ENCODE data around the gene USE1.

The USE1 gene

DNA sequence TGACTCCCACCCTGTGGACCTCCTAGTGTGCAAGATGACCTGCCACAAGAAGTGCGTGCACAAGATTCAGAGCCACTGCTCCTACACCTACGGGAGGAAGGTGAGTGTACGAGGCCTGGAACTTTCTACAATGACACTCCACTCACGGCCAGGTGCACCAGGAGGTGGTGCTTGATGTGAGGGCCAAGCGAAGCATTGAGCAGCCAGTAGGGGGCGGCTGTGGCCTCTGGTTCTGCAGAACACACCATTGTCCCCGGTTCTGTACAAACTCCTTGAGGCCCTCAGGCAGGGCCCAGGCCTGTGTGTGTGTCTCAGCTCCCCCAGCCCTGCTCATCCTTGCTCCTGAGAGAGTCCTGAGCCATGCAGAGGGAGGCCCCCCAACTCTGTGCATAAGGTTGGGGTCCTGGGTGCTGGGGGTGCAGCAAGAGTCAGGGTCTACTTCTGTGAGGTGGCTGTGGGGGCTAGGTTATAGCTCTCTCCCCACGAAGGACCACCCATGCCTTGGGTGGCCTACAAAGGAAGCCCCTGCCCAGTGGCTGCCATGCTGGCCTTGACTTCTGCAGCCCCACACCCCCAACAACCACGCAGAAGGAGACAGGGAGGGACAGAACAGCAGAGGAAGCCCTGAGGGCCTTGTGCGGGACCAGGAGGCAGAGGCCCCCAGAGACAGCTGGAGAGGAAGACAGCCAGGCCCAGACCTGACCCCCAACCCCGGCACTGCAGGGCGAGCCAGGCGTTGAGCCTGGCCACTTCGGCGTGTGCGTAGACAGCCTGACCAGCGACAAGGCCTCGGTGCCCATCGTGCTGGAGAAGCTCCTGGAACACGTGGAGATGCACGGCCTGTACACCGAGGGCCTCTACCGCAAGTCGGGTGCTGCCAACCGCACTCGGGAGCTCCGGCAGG is 9.7 kb upstream of the USE1 start:
- in situ Hi-C loops (cut with MboI; ENCODE audit: low sequenced_read_pairs), result no loop called here

DNA sequence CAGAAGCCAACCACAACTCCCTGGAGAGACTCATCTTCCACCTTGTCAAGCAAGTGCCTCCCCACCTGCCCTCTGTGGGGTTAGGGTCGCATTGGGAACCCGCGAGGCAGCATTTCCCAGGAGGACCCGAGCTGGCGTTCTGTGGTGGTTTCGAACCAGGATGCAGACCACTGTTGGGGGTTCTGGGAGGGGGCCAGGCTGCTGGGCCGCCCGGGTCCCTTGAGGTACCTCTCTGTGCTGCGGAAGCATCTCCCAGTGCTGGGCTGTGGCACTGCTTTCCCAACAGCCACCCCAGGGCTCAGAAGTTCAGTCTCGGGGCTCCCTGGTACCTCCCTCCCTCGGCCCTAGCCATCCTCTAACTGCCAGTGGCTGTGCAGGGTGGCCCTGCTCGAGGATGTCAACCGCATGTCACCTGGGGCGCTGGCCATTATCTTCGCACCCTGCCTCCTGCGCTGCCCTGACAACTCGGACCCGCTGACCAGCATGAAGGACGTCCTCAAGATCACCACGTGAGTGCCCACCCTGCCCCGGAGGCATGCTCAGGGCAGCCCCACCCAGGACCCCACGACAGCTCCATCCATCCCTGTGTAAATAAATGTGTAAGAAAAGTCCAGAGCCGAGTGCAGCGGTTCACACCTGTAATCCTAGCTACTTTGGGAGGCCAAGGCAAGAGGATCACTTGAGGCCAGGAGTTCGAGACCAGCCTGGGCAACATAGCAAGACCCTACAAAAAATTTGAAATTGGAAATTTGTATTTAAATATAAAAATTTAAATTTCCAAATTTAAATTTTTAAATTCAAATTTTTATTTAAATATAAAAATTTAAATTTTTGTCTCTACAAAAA is 8.2 kb upstream of the USE1 start:
- in situ Hi-C loops (cut with MboI; ENCODE audit: low sequenced_read_pairs), result no loop called here

DNA sequence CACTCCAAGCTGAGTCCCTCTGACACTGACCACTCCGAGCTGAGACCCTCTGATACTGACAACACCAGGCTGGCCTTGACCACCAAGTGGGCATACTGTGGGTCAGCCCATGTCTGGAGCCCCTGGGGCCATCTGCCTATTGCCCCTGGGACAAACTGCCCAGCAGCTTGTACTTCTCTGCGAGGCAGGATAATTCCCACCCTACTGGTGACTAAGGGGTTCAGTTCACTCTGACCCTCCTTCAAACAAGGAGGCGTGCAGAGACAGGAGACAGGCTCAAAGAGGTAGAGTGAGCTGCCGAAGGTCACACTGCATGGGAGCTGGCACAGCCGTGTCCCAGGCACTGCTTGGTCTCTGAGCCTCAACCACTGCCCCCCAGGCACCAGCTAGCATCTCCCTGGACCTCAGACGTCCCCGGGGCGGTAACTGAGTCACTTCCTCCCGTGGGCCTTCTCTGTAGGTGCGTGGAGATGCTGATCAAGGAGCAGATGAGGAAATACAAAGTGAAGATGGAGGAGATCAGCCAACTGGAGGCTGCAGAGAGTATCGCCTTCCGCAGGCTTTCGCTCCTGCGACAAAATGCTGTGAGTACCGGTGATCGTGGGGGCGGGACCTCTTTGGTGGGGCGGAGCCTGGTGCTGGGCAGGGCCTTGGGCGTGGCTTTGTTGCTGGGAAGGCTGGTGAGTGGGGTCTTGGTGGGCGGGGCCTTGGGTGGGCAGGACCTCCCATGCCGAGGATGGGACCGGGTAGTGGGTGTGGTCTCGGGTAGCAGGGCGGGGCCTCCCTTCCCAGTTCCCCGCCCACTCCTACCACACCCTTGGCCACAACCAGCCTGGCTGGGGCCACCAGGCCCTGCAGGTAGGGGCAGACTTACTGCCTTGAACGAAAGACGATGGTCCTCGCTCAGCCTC is 5.8 kb upstream of the USE1 start:
- in situ Hi-C loops (cut with MboI; ENCODE audit: low sequenced_read_pairs), result no loop called here

DNA sequence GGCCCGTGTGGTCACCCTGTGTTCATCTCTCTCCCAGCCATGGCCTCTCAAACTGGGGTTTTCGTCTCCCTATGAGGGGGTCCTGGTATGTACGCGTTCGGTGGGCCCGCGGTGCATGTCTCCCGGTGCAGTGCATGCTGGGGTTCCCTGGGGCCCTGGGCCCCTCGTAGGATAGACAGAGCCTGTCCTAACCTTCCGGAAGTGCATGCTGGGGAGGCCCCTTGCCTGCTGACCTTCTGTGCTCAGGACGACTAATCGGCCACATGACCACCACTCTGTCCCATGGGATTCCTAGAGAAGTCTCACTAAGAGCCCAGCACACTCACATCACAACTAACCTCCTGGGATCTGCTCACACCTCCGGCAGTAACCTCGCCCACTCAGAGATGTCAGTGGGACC is 4.9 kb upstream of the USE1 start:
- in situ Hi-C loops (cut with MboI; ENCODE audit: low sequenced_read_pairs), result no loop called here

DNA sequence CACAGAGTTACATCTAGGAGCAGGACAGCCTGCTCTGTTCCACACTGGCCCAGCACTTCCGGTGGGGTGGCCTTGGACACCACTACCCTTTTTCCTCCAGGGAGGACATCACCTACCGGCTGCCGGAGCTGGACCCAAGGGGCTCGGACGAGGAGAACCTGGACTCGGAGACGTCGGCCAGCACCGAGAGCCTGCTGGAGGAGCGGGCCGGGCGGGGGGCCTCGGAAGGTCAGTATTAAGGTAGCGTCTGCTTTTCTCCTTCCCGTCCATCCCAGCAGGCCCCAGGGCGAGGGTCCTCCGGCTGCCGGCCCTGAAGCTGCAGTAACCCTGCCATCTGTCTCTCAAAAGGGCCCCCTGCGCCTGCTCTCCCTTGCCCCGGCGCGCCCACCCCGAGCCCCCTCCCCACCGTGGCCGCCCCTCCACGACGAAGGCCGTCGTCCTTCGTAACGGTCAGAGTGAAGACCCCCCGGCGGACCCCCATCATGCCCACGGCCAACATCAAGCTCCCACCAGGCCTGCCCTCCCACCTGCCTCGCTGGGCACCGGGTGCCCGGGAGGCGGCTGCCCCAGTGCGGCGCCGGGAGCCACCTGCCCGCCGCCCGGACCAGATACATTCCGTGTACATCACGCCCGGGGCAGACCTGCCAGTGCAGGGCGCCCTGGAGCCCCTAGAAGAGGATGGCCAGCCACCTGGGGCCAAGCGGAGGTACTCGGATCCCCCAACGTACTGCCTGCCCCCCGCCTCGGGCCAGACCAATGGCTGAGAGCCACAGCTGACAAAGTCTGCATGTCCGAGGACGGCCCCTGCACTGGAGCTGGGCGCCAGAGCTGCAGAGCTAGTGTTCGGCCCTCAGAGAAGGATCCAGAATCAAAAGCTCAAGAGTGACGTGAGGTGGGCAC is 3.4 kb upstream of the USE1 start:
- in situ Hi-C loops (cut with MboI; ENCODE audit: low sequenced_read_pairs), result no loop called here

DNA sequence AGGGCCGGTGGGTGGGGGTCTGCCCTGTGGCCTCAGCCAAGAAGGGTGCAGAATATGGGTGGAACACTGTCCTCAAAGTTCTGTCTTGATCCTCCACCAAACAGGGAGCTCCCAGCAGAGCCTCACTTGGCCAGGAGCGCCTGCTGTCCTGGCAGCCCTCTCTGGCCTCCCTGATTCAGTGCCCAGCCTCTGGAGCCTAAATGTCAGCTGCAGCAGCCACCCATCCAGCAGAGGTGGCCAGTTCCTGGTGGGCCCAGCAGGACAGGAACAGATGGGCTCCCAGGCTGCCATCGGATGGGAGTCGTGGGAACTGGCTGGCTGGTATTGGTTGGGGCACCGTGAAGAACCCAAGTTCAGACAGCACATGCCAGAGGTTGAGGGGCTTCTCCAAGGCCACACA is 1.8 kb upstream of the USE1 start:
- in situ Hi-C loops (cut with MboI; ENCODE audit: low sequenced_read_pairs), result no loop called here

DNA sequence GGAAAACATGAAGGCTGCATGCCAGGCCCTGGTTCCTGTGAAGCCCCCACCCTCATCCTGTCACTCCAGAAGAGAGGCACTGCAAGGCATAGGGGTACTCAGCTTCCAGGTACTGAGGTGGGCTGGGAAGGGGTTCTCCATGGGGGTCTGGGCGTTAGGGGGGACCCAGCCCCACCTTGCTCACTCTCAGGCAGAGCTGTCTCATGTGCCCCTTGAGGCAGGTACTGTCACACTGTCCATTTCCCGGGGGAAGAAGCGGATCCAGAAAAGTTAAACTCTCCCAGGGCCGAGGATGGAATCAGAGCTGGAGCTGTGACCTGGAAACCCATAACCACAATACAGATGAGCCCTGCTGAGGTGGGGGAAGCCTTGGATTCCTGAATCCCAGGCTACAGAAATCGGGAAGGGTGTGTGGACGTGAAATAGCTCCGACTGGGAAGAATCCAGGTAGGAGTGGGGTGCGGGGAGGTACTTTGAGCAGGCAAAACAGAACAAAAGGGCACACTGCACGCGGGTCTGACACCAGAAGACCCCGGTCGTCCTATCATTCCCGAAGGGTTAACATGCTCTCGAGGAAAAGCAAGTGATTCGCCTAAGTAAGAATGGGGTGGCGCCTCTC is 540 bp upstream of the USE1 start:
- in situ Hi-C loops (cut with MboI; ENCODE audit: low sequenced_read_pairs), result no loop called here

DNA sequence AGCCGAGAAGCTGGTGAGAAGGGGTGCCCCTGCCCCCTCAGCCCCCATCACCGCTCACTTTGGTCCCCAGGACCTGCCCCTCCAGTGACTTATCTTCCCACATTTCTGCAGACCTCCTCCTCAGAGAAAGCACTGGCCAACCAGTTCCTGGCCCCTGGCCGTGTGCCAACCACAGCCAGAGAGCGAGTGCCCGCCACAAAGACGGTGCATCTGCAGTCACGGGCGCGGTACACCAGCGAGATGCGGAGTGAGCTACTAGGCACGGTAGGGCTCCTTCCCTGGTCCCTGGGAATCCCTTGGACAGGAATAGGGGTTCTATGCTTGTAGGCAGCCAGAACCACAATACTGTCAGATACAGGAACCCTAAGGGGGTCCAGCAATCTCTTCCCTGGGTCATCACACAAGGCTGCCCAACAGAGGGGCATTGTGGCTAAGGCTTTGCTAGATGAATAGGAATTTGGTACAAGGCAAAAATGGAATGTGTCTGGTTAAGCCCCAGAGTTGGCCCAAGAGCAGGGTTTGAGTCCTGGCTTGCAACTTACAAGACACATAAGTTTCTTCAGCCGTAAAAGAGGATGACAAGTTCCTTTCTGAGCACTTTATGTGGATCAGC is 1.0 kb downstream of the USE1 start:
- in situ Hi-C loops (cut with MboI; ENCODE audit: low sequenced_read_pairs), result no loop called here

DNA sequence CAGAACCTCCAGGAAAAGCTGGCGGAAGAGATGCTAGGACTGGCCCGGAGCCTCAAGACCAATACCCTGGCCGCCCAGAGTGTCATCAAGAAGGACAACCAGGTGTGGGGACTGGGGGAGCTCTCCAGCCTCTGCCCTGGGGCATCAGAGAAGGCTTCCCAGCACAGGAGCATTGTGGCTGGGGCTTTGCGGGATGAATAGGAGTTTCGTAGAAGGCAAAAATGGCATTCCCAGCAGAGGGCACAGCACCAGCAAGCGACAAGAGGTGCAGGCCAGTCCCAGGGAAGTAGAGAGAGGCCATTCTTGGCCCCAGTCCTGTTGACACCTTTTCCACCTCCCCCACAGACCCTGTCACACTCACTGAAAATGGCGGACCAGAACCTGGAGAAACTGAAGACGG is 4.1 kb downstream of the USE1 start:
- in situ Hi-C loops (cut with MboI; ENCODE audit: low sequenced_read_pairs), result no loop called here

DNA sequence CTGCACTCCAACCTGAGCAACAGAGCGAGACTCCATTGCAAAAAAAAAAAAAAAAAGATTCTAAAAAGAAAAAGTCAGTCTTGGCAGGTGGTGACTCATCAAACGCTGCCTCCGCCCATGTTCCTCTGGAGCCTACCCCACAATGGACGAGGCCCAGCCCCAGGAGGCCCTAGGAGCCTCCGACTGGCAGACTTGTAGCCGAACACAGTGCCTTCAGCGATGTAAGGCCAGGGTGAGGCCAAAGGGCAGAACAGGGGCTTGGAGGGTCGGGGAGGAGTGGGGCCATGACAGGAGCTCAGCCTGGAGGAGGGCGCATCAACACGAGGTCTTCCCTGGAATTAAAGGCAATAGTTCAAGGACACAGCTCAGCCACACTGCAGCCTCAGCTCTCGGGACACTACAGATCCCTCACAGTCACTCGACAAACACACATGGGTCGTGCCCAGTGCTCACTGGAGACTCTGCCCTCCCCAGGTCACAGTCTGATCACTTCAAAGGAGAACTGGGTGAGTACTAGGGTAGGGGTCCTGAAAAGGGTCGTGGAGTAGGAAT is 5.1 kb downstream of the USE1 start:
- in situ Hi-C loops (cut with MboI; ENCODE audit: low sequenced_read_pairs), result no loop called here

DNA sequence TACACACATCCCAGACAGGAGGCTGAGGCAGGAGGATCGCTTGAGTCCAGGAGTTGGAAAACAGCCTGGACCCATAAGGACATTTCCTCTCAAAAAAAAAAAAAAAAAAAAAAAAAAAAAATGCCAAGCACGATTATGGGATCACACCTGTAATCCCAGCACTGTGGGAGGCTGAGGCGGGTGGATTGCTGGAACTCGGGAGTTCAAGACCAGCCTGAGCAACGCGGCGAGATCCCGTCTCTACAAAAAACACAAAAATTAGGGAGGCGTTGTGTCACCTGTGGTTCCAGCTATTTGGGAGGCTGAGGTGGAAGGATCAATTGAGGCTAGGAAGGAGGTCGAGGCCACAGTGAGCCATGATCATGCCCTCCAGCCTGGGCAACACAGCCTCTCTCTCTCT is 9.9 kb downstream of the USE1 start:
- in situ Hi-C loops (cut with MboI; ENCODE audit: low sequenced_read_pairs), result no loop called here

DNA sequence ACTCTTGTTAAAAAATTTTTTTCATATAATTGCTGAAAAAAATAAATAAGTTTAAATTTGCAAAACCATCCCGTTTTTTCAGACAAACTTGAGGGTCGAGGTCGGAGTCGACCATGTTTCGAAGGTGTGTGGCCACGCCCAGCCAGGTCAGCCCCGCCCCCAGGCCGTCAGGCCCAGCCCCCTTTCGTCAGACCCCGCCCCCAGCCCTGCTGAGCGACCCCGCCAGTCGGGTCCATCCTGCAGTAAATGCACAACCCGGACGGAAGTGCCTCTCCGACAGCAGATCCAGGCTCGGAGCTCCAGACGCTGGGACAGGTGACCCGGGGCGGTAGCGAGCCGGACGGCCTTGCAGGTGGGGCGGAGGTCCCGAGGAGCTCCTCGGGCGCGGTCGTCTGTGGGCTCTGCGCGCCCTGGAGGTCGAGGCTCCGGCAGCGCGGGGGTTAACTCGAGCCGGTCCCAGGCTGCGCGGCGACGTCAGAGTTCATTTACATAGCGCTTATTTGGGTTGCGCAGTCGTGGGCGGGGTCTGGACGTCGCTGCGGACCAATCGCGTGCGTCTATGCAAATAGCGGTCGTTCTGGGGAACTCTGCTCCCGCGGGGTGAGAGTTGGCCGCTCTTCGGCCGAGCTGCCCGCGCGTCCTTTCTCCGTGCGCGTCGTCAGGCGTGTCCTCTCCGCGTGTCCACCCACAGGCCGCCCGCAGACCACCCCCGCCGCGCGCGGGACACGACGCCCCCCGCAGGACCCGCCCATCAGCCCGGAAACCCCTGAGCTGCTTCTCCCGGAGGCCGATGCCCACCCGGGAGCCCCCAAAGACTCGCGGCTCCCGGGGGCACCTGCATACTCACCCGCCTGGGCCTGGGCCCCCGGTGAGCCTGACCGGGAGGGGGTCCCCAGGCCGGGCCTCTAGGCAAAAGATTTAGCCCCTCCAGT is 11.1 kb downstream of the USE1 start, which contains the start of gene OCEL1:
OCEL1 (plus strand) TSS at position 225 of the 932 bp plus-strand sequence; CDS start at position 247, 22 bp downstream.
- in situ Hi-C loops (cut with MboI; ENCODE audit: low sequenced_read_pairs), result no loop called here

DNA sequence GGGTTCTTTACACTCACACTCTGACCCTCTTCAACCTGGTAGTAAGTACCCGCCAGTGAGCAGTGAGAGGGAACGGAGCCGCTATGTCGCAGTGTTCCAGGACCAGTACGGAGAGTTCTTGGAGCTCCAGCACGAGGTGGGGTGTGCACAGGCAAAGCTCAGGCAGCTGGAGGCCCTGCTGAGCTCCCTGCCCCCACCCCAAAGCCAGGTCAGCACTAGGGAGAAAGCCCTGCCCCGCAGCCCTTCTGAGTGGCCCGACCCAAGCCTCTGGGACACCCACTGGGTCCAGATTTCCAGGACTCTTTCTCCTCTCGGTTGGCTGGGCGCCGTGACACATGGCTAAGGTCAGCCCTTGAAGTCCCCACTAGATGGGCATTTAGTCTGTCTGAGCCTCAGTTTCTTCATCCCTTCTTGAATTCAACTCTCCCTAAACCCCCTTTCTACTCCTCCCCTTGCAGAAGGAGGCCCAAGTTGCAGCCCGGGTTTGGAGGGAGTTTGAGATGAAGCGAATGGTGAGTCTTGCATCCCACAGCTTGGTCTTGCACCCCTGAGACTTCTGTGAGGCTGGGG is 12.7 kb downstream of the USE1 start:
- in situ Hi-C loops (cut with MboI; ENCODE audit: low sequenced_read_pairs), result no loop called here

DNA sequence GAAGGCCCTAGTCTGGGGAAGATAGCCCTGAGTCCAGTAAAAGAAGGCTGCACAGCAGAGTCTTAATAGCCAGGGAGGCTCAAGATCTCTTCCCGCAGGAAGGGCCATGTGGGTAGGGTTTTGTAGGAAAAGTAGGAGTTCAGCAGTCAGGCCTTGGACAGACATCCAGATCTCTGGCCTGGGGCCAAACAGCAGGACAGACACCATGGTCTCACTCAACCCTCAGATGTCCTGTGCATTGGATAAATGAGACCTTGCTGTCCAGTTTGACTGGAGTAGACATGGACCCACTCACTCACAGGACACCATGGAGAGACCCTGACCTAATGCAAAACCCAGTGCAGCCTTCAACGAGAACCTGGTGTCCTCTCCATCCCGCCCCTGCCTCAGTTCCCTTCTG is 14.7 kb downstream of the USE1 start:
- in situ Hi-C loops (cut with MboI; ENCODE audit: low sequenced_read_pairs), result no loop called here

DNA sequence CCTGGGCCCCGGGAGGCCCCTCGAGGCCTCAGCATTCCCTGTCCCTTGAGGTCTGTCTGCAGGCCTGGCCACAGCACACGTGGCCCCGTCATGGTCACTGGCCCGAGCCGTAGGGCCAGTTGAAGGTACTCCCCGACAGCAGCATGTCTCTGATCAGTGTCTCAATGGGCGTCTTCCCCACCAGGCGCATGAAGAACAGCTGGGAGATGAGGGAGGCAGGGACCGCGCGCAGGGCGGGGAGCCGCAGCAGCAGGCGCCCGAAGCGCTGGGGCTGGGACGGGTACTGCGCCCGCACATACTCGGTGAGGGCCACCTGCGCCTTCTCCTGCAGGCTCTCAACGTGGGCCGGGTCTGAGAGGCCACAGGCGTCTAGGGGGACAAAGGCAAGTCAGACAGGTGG is 17.1 kb downstream of the USE1 start:
- in situ Hi-C loops (cut with MboI; ENCODE audit: low sequenced_read_pairs), result no loop called here

DNA sequence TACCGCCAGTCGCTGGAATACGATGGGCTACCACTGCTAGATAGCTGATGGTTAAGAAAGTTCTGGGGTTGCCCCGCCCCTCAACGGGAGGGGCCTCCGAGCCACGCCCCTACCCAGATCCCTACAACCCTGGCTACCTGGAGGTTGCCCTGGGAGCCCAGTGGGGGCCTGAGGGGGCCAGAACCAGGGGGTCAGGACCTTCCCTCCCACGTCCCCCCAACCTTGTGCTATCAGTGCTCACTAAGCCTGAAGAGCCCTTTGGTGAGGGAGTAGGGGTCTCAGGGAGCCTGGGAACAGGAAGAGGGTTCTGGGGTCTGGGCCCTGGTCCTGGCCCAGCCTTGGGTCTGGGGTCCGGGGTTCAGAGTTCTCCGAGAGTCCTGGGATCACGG is 19.7 kb downstream of the USE1 start:
- in situ Hi-C loops (cut with MboI; ENCODE audit: low sequenced_read_pairs), result no loop called here

DNA sequence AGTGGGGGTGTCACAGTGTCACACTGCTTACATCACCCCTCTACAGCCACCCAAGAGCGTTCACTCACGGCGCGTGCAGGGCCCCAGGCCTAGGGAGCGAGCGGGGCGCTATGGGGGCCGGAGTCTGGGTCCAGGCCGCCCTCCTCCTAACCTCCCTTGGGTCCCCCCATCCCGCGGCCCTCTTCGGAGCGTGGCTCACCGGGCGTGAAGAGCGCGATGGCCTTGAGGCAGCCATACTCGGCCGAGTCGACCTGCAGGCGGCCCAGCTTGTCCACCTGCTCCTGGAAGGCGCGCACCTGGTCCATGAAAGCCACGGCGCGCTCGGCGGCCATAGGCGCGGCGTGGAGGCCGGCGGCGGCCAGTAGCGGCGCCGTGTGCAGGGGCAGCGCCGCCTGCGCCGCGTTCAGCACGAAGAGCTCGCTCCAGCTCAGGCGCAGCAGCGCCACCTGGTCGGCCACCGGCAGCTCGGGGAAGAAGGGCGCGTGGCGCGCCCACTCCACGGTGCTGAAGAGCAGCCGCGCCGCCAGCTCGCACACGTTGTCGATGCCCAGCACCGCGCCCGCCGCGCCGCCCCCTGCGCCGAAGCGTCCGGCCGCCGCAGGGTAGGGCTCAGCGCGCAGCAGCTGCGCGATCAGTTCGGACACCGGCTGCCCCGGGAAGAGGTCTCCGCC is 20.3 kb downstream of the USE1 start:
- in situ Hi-C loops (cut with MboI; ENCODE audit: low sequenced_read_pairs), result no loop called here

All from HL-60/S4 treated with phorbol 12-myristate 13-acetate at 8.2 ng/mL for 4 days and 3 days (cell line).